HG03469 (cell line): ENCODE results near the gene TRPM3.

Source experiments
- ATAC-seq: cut with Tn5 transposase; IDR thresholded peaks from one replicate; pipeline ENCODE4 v1.9.1; 2021; ENCODE audit warnings: mild to moderate bottlenecking, moderate library complexity, moderate number of reproducible peaks; ENCODE audit not compliant: unreplicated experiment

The TRPM3 gene

DNA sequence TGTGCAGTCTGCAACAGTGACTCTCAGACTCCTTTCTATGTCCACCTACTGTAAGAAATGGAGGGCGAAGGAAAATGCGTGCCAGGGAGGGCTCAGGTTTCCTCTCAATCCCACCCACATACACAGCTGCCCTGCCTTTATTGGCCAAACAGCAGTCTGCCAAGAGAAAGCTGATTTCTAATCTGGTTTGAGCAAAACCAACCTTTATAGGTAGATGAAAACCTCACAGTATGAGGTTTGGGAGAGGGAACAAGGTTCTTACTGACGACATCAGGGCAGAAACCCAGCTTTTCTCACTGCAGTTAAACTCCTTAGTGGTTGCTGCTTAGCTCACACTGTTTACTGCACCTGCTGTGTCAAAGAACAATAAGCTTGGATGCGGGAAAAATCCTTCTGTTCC is 554.7 kb downstream of the TRPM3 start:
- no peak for ATAC-seq

DNA sequence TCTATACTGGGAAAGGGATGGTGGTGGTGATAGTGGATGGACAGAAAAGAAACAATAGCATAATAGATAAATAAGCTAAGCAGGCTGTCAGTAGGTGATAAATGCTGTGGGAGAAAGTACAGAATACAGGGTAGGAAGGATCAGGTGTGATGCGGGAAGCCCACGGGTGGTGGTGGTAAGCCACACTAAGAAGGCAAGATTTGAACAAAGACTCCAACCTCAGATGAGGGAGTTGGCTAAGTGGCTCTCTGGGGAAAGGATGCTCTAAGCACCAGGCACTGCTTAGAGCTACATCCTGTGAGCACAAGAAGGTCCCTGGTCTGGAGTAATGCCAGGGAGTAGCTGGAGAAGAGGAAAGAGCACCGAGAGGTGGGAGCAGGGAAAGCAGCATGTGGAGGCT is 555.4 kb downstream of the TRPM3 start:
- ATAC-seq, result no peak

DNA sequence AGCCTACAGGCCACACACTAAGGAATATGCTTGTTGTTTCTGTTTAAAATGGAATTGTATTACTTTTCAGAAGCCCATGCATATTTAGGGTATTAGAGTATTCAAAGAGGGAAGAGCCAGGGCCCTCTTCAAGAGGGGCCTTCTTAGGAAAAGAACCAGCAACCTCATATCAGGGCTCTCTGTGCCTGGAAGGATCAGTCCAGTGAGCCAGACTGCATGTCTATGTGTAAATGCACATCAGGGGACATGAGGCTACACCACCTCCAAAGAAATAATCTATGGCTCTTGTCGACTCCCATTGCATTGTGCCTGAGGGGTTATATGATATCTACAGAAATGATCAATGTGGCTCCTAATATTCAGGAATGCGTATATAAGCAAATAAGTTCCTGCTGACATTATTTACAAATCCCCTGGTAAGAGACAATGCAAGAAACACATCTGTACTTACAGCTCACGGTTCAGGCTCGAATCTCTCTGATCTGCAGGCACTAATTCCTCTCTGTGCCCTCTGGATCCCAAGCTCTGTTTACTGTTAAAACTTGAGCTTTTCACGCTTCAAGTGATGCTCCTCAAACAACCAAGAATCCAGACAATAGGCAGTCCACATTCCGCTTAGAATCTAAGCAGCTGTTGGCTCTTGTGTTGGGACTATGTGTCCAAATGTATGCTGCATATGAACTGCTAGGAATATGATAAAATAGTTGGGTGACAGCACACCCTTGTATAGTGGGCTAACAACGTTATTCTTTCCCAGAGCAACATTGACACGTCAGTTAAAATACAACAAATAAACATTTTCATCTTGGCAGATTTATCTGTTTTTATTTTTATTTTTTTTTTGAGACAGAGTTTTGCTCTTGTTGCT is 556.7 kb downstream of the TRPM3 start:
- ATAC-seq, result no peak

DNA sequence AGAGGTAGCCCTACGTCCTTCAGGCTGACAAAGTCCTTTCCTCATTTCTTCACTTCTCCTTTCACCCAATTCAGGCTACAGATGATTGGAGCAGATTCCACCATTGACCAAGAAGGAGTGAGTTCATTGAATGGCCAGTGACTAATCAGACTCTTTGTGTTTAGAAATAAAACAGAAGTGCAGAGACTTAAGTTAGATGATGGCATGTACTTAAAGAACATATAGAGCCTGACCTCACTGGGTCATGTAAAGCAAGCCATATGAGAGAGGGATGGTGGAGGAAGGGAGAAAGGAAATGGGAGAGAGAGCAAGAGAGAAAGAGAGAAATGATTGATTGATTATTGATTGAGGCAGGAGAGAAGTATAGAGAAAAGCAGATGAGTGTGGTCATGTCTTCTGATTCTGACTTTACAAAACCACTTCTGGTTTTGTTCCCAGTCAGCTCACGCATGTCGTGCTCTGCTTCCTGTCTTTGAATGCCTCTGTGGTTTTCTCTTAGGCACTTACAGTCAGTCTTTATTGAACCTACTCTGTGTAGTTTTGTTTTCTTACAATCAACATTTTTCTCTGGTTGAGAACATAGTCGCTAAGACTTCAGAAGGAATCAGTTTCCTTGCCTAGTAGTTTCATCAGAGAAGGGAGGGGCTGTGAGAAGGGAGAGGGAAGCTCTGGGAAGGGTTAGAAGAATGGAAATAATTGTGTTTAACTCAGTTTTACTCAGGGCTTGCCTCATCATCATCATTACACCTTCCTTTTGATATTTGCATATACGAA is 557.8 kb downstream of the TRPM3 start:
- ATAC-seq, result peak; percentile 99

DNA sequence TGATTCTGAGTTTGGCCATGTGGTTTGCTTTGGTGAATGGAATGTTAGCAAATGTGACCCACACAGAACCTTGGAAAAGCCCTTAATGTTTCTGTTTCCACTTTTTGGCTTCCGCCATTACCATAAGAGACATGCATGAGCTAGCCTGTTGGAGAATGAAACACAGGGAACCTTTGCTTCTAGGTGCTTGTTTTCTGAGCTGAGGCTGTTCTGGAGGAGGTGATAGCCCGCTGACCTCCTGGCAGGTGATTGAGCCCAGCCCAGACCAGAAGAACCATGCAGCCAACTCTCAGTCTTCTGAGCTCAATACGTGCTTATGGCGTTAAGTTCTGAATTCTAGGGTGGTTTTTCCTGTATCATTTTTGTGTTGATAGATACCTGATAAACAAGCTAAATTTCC is 558.4 kb downstream of the TRPM3 start:
- no peak for ATAC-seq

DNA sequence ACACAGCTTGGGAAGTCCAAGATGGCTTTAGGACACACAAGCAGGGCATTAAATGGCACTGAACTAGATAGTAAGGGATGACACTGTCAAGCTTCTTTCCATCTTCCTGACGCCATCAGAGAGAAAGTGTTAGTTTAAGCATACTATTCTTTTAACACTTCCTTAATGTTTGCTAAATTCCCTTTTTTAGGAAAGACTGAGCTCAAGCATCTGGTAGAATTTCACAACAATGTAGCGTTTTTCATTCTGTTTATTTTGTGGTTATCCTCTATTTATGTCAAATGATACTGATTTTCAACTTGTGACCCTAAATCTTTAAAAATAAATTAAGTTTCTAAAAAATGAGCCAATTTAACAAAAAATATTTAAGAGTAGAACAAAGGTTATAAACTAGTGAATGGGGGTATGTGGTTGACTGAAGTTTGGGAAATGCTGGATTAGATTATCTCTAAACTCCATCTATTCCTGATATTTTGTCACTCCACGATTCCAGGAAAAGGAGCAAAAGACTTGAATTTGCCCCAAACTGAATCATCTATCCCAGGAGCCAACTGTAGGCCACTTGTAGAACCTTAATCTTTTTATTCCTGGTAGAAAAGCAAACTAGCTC is 559.5 kb downstream of the TRPM3 start:
- no peak for ATAC-seq

DNA sequence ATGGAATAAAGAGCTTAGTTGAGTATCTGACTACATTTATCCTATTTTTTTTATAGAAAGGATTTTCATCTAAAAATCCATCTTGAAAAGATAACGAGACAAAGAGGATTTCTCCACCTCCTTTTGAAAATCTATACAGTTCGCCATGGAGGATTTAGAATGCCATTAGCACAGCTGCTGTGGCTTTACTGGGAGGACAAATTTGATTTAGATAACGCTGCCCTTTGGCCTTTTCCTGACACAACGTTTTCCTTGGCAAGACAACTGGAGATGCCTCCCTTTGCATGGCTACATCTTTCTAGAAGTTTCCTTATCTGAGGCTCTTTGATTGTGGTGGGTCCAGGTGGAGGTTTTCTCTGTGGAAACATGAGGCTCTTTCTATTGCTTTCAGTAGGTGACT is 560.3 kb downstream of the TRPM3 start:
- no peak for ATAC-seq

DNA sequence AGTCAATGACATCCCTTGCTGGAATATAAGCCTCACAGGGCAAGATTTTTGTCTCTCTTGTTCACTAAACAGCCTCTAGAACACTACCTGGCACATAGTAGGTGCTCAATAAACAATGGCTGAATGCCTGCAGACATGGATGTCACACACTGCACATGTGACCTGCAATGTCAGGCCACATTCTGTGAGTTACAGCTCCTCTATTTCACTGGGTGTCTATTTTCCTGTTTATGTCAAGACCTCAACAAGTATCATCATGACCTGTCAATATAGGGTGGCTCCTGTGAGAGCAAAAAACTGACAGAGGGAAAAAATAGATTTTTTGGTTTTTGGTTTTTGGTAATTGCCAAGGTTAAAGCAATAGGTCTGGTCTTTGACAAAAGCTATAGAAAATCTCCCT is 562.3 kb downstream of the TRPM3 start:
- no peak for ATAC-seq

DNA sequence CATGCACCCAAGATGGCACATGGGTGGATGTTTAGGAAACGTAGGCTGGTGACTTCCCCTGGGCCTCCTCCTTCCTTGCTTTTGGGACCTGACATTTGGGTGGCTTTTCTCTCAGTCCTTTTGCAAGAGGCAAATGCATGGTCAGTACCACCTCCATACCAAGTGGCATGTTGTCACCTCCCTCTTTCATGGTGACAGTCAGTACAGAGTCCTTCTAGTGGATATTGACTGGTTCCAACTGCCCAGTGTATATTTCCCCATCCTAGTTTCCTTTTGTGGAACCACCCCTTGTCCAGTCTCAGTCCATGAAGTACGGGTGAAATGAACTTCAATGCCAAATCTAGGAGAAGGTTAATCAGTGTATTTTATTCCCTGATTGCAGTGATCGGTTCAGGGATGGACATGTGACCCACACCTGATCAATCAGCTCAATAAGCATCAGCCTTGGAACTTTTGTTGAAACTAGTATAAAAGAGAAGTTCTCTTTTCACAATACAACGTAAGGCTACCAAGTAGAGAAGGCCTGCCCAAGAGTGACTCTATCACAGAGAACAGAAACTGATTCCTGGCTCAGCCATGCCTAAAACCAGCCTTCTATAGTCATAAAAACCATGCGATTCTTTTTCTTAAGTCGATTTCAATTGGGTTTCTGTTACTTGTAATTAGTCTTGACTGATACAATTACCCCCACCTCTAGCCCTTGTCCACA is 563.6 kb downstream of the TRPM3 start:
- peak; percentile 98 for ATAC-seq

DNA sequence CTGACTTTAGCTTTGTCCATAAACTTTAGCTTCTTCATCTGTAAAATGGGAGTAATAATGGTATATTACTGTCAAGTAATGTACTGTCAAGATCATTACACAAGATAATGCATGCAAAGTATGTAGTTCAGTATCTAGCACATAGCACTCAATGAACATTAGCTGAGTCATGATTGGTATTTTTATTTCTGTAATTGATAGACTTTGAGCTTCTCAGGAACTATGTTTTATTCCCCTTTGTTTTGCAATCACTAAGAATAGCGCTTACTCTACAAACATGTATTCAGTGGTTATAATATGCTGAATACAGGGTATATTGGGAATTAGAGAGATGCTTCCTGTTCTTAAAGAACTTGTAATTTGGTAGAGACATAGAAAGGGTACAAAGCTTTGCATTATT is 564.6 kb downstream of the TRPM3 start:
- ATAC-seq, result no peak

DNA sequence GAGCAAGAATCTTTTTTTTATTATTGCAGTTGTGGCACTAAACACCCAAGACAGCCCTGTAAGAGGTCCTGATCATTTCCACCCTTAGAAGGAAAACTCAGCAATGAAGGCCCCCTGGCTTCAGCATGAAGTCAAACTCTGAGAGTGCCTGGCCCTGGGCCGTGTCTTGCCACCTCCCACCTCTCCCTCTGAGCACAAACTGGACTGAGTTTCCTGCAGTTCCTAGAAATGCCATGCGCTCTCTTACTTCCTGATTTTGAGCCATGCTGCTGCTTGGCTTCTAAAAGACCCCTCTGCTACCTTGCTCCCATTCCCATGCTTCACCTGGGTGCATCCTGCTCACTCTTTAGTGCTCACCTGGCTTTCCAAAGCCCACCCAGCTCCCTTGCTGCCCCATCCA is 566.5 kb downstream of the TRPM3 start:
- ATAC-seq, result no peak

DNA sequence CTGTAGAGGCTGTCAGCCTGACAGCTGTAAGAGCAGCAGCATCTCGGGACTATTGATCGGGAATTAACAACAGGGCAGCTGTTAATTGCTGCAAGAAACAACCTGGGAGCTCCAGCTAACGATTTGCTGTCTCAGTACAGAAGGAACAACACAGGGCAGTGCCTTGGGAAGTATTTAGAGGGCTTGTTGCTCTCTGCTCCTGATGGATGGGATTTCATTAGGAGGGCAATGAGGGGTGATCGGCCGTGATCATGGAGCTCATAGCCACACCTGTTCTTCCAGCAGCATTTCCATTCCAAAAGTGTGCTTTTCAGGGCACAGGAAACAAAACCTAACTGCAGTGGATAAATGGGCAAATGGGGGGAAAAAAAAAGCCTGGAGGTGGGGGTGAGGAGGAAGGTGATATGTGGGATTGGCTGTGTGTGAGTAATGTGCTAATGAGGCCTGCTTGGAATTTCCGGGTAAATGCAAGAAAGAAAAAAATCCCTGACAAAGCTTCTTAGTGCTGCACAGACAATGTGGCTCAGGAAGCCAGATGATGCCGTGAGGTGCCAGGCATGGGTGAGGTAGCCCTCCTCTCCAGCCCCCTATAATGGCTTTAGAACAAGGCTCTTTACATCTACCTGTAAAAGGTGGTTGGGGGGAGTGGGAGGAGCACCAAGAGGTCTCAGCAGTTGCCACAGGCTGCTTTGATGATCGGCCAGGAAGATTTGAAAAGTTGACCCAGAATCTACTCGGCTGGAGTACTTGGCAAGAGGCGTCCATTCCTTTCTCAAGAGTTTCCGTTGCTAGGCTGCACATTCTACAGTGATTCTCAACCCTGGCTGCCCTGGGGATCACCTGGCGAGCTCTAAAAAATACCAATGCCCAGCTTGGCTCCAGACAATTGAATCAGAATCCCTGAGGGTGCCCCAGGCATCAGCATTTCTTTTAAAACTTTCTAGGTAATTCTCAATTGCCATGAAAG is 567.4 kb downstream of the TRPM3 start:
- ATAC-seq, result no peak

DNA sequence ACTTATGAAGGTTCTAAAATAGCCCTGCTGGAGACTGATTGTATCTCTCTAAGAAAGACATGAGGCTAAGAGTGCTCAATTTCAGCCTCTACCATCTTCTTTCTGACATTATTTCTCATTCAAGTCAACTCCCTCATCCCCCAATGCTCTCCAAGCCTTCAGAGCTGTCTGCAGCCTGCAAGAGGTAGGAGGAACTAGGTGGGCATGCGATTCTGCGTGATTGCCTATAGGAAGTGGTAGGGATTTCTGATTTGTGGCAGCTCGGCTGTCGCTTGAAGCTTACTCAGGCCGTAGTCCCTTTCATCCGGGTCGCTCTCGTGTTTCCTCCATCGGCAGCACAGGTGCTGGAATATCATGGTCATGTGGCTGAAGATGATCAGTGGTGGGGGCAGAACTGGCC is 568.9 kb downstream of the TRPM3 start:
- no peak for ATAC-seq

DNA sequence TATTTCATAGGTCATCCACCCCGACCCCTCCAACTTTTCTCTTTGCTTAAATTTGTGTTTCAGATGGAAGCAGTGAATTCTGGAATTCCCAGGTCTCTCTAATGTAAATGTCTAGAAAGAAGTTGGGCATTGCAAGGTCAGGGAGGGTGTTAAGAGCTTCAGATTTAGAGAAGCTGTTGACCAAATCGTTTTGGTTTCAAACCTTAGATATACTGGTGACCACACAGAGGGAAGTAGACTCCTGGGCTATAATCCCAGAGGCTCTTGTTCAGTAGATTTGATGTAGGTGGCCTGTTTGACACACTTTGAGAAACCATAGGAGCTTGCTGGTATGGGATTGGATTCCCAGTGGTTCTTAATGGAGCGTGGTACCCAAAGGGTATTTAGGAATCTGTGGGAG is 569.6 kb downstream of the TRPM3 start:
- no peak for ATAC-seq

DNA sequence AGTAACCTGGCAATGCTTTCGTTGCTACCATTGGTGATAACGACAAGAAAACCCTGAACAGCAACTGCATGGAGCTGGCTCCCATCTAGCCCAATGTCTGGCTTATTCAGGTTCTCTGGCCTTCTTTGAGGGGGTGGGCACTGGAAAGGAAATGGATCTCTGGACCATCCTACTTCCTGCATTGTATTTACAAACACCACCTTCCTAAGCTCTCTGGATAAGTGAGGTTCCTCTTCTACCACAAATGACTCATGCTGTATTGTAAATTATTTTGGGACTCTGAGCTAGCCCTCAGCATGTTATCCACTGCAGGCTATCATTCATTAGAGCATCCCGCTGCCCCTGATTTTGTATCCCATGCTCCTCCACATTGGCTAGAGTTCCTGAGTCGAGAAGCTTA is 570.0 kb downstream of the TRPM3 start:
- no peak for ATAC-seq

DNA sequence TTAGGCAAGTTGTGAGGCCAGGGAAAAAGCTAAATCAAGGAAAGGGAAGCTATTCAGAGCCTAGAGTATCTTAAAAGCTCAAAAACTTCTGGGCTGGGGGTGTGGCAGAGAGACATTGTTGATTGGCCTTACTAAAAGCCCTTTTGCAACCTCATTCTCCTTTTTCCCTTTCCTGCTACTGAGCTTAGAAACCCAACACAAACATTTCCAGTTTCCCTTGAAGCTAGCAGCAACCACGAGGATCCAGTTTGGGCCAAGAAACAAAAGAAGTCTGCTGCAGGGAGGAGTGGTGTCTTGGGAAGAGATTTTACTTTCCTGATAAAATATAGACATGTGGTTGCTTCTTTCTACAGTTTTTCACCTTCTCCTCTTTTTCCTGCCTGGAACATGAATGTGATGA is 571.5 kb downstream of the TRPM3 start:
- ATAC-seq, result no peak

DNA sequence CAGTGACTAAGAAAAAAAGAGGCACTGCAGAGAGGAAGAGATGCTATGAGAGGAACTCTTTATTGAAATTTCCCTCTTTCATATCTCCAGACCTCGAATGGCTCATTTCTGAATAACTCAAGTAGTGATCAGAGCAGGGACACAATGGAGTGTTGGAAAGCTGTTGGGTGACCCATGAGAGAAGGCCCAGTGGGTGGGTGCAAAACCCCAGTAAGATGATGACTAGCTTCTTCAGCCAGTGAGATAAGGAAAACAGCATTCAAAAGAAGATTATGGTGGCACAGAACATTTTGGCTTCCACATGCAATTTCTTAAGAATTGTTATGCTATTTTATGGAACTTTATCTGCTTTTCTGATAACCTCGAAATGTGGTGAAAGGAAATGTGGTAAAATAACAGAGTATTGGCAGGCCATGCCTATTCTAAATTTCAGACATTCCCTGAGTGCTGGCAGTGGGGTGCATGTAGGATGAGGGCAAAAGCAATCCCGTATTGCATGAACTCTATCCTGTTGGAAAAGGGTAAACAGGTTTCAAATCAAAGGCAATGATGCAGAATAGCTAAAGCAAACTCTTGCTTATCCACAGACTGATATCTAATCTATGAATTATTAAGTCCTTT is 579.0 kb downstream of the TRPM3 start:
- ATAC-seq, result no peak

DNA sequence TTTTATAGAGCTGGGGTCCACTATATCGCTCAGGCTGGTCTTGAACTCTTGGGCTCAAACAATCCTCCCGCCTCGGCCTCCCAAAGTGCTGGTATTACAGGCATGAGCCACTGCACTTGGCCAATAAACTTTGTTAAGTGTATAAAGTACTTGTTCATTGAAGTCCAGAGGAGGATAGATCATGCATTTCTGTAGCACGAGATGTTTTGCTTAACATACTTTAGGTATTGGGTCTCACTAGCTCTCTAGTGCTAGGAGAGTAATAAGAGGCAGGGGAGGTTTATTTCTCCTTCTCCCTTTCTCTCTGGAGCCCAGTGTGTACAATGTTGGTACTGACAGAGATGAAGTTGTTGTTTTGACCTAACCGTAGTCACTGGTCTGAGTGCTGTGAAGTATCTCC is 581.4 kb downstream of the TRPM3 start:
- no peak for ATAC-seq

DNA sequence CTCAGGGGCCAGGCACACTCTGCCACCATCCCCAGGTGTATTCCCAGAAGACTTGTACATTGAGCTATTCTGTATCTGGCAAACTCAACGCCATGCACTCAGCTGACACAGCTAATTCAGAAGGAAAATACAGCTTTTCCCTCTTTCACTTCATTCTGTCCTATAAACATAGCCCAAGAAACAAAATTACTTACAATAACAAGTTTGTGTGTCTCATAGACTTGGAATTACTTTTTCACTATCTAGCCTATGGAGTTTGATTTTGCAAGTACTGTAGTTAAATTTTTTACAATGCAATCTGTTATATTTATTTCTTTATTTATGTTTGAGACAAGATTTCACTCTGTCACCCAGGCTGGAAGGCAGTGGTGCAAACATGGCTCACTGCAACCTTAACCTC is 581.9 kb downstream of the TRPM3 start:
- no peak for ATAC-seq

DNA sequence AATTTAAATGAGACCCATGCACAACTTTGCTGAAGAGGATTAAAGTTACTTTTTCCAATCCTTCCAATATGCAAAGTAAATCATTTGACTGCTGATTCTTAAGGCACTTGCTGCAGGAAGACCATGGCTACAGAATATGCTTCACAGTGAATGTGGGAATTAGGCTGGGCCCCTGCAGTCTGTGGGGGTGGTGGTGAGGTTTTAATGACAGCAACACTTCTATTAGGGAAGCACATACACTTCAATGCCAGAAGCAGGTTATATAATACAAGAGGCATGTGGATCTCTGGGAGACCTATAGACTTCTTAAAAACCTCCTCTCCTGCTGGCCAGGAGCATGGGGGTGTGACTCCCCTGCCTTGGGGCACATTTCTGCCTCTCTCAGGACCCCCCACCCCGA is 582.4 kb downstream of the TRPM3 start:
- ATAC-seq, result no peak
